ENCODE measurements around the gene CRYM.
"Not testable (repeated sequence)": the region's sequence is repeated elsewhere in the genome, so short reads cannot be mapped to it uniquely, and the experiment has no call there.

Gene CRYM

GRCh38 chr16:21277045-21277926, 804 bp downstream of the CRYM start:
- peak; percentile 24 to 76 for DNase-seq

GRCh38 chr16:21276090-21276489, 2.0 kb downstream of the CRYM start:
- DNase-seq, result no peak

- no peak for DNase-seq
Observed at GRCh38 chr16:21275529-21275928, 2.6 kb downstream of the CRYM start.

GRCh38 chr16:21274172-21274726, 3.8 kb downstream of the CRYM start:
- no peak for DNase-seq

- not testable (repeated sequence) for DNase-seq
Observed at GRCh38 chr16:21272763-21273162, 5.3 kb downstream of the CRYM start.

GRCh38 chr16:21272253-21272652, 5.8 kb downstream of the CRYM start:
- no peak for DNase-seq

GRCh38 chr16:21268236-21268635, 9.9 kb downstream of the CRYM start:
- no peak for DNase-seq

GRCh38 chr16:21267298-21267697, 10.8 kb downstream of the CRYM start:
- DNase-seq, result no peak

GRCh38 chr16:21265104-21265837, 12.8 kb downstream of the CRYM start:
- no peak for DNase-seq

GRCh38 chr16:21264571-21265036, 13.5 kb downstream of the CRYM start:
- no peak for DNase-seq

- no peak for DNase-seq
Observed at GRCh38 chr16:21263640-21264570, 14.2 kb downstream of the CRYM start.

GRCh38 chr16:21262779-21263639, 15.1 kb downstream of the CRYM start:
- no peak for DNase-seq

- no peak for DNase-seq
Observed at GRCh38 chr16:21260870-21261791, 17.0 kb downstream of the CRYM start.

- no peak for DNase-seq
Observed at GRCh38 chr16:21257284-21257683, 20.8 kb downstream of the CRYM start.

- DNase-seq, result no peak
Observed at GRCh38 chr16:21256636-21257035, 21.5 kb downstream of the CRYM start.

GRCh38 chr16:21253470-21253869, 24.6 kb downstream of the CRYM start:
- no peak for DNase-seq

GRCh38 chr16:21250072-21250923, 27.8 kb downstream of the CRYM start:
- DNase-seq, result no peak

- not testable (repeated sequence) for DNase-seq
Observed at GRCh38 chr16:21248179-21248578, 29.9 kb downstream of the CRYM start.

- no peak for DNase-seq
Observed at GRCh38 chr16:21244518-21245215, 33.4 kb downstream of the CRYM start.
